Fibroblast of skin of scalp (primary cell): ENCODE data around the gene IPCEF1.
A peak's percentile ranks its signal among the peaks of the same experiment; 100 is the strongest.

Experiments
- DNase-seq: peaks from one replicate; pipeline ENCODE4 v3.0.0-alpha.2; 2013

Gene IPCEF1

DNA sequence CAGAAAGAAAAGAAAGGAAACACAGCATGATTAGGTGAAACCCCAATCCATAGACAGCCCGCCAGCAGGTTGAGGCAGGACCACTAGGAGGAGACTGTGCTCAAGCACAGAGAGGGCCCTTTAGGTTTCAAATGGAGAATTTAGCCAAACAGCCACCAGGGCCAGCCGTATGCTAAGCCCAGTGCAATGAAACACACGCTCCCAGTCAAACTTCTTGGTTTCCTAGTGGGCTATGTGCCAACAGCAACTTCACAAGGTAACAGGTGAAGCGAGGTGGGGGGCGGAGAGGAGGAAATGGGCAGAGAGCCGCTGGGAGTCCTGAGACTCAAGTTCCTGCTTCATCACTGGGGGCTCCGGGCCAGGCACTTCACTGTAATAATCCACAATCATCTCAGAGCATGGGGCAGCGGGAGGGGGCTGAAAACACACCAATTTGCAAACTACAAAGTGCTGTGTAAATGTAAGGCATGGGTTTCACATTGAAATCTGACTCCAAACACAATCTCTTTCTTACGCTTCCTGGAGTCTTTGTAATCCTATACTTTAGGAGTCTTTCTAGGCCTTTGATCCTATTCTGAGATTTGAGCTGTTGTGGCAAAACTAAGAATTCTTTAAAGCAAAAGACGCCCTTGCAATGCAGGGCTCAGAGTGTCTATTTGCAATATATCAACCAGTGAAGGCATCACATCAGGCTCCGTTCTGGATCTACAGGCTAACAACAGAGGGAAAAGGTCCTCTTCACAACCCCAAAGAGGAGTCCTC lies 200.3 kb downstream of the IPCEF1 start:
- peak; percentile 53 for DNase-seq

DNA sequence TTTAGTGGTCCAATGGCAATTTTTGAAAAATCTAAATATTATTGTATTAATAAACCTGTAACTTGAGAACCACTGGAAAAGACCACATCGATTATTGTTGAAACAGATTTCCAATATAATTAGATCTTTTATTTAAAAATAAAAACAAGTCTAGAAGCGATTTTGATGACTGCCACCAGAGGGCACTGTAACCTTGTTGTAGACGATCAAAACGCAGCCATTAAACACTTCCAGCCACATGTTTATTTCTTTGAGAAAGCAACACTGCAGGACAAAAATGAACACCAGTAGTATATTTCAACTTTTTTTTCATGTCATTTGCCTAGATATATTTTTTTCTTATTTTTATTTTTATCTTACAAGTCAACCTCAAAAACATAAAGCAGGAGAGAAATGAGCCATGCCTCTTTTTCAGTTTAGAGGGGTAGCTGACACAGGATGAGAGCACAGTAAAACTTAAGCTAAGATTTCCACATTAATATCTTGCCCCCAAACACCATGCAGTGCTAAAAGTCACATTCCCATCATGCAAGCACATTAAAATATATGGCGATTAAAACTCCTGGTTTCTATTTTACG lies 202.1 kb downstream of the IPCEF1 start:
- DNase-seq, result peak; percentile 70

DNA sequence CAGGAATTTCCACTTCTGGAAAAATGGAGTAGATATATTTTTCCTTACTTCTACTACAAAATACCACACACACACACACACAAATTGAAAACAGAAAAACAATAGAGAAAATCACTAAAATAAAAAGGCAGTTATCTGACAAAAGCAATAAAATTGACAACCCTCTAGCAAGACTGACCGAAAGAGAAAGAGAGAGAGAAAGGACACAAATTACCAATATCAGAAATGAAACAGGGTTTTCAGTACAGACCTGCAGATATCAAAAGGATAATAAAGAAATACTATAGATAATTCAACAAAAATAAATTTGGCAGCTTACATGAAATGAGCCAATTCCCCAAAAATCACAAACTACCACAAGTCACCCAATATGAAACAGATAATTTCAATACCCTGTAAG lies 212.8 kb downstream of the IPCEF1 start:
- DNase-seq, result no peak

DNA sequence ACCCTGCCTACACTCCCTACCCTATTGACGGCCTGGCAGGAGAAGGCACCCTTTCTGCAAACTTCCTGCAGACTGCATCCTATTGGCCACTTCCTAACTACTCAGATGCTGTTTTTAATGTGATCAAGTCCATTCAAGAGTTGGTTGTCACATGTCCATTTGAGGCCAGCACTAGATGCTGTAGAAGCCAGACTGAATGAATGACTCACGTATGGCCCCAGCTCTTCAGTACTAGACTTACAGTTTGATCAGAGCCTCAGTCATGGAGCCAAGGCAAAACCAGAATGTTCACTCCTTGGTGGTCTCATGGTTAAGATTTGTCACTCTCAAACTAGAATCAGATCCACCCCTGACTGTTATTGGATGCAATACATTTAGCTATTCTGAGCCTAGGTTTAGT lies 215.9 kb downstream of the IPCEF1 start:
- DNase-seq, result no peak

DNA sequence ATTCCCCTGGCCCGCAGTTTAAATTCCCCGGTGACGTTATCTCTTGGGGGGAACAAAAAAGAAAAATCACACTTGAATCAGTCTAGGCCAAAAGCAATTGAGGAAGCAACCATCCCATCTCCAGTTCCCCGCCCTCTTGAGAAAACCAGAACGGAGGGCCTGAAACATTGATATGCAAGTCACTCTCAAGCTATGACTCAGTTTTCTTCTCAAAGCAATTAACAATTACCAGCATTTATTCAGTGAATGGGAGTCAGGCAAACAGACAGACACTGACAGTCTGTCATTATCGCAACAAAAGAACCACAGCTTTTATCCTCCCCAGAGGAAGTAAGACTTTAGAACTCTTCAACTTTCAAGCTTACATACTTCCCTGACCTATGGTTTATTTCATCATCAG lies 216.7 kb downstream of the IPCEF1 start:
- no peak for DNase-seq

DNA sequence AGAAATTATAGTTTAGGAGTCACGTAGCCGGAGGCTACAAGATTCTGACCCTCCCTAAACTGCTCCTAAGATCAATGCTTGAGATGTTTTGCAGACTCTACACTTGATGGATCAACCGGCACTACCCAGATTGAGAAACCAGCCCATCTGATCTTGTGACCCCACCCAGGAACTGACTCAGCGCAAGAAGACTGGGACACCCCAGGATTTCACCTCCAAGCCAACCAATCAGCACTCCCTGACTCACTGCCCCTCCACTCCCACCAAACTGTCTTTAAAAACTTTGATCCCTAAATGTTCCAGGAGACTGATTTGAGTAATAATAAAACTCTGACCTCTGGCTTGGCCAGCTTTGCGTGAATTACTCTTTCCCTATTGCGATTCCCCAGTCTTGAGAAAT lies 217.8 kb downstream of the IPCEF1 start:
- no peak for DNase-seq

DNA sequence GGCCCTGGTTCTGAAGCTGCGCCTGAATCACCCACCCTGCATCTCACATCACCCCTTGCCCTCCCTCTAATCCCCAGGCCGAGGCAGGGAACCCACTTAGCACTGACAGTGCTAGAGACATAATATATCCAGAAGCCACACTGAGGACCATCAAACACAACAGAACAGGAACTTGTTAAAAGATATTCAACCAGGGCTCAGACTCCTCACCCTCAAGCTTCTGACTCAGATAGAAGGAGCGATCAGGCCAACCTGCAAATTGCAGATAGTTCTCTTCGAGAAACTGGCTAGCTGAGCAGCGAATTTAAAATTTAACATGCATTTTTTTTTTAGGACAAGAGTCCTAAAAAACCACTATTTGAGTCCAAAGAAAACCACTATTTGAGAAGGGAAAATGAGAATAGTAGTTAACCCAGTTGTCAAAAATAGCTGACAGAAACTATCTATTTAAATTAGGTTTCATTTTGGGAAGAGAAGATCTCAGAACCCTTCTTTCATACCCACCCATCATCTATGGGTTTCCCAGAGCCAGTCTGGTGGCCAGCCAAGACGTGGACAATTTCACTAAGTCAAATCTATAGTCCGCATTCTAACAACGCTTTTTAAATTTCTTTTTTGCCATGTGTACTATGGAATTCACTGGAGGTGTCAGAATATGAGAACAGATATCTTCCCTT lies 222.0 kb downstream of the IPCEF1 start:
- no peak for DNase-seq

DNA sequence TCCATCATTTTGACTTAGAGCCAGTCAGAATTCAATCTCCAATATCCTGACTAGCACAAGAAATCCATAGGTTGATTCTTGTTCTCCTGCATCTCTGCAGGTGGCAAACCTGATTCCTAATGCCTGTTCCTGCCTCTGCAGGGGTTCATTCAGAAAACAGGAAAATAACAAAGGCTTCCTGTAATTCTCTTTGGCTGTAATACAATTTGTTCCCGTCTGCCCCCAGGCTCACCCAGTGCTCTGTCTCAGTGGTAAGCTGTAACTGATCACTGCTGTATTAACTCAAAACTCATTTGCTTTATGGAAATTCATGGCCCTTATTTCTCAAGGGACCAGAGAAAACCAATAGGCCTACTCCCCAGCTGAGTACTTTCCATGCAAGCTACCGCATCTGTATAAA lies 228.9 kb downstream of the IPCEF1 start:
- DNase-seq, result no peak

DNA sequence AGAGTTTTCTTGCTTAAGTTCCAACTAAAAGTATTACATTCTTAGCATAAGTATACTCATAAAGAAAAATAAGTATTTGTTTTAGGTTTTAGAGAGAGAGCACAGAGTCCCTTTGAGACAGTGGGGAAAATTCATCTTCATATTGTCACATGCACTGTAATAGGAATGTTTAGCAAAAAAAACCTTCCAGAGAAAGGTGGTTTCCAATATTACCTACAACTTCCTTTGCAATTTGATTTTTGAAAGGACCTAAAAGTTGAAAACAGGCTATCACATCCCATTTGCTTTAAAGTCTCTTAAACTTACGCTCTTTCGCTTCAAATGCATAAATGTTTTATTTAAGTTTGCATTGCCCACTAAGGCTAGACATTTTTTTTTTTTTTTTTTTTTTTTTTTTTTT lies 231.2 kb downstream of the IPCEF1 start:
- DNase-seq, result no peak

DNA sequence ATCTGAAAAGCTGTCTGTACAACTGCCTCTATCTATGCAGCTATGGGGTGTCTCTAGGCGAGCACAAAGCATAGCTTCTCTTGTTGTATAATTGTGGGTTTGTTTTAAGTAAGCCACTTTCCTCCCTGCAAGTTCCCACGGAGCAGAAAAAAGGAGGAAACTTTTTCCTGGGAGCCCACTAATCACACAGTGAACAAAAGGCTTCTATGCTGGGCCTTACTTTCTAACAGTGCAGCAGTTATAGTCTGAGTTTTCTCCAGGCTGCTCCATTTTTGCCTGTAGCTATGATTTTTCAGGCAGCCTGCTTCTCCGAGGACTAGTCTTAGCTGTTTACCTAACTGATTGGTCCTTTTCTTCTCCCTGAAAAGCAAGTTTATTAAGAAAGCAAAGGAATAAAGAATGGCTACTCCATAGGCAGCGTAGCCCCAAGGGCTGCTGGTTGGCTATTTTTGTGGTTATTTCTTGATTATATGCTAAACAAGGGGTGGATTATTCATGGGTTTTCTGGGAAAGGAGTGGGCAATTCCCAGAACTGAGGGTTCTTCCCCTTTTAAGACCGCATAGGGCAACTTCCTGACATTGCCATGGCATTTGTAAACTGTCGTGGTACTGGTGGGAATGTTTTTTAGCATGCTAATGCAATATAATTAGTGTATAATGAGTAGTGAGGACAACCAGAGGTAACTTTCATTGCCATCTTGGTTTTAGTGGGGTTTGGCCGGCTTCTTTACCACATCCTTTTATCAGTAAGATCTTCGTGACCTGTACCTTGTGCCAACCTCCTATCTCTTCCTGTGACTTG lies 233.2 kb downstream of the IPCEF1 start:
- no peak for DNase-seq

DNA sequence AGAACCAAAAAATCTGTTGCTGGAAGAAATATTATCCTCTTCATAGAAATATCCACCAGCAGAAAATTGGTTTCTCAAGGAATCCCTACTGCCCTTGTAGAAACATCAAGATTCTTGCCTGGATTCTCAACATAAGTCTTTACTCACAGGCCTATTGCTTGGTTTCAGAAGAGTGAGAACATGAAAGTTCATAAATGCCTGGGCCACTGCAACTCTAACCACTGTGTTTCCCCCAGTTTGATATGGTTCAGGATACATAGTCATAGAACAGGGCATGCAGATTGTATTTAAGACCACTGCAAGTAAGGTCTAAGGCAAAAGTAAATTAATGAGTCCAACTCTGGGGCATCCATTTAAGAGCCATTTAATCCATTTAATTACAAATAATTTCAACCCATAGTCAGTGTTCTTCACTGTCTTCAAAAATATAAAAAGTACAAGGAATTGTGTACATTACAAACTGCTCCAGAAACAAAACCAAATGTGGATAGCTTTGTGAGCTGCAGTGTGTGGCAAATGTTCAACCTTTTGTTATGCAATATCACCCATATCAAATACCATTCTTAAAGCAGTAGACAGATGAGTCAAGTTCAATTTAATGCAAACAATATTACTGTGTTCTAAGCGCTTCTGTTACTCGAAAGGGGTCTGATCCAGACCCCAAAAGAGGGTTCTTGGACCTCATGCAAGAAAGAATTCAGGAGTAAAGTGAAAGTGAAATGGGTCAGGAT lies 234.2 kb downstream of the IPCEF1 start:
- no peak for DNase-seq

DNA sequence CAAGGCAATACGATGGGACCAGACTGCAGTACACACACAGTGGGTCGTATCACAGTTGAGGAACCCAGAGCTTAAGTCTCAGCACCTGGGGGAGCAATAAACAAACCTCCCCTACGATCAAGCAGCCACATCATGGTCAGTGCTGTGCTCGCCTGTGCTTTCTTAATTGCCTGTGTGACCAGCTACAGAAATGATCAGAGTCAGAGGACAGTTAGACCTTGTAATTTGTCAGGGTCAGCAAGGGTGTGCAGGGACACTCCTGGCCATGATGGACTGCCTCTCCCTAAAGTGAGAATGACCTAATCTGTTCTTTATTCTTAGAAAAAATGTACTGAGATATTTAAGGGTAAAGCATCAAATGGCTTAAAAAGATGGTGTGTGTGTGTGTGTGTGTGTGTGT lies 239.1 kb downstream of the IPCEF1 start:
- no peak for DNase-seq

DNA sequence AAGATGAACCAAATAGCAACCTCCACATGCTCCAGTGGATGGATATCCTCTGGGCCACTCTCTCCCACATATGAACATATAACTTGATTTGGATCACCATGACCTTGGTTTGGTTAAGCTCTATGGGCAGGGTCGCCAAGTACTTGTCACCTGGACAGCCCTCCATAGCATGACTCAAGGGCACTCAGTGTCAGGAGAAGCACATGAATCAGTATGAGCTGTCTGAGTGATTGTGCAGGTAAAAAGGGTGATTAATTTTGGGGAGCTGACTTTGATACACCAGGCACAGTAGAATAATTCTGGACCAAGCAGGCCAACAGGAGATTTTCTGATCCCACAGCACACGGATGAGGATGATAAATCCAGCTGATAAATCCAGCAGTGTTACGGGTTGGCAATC lies 243.2 kb downstream of the IPCEF1 start:
- DNase-seq, result no peak

DNA sequence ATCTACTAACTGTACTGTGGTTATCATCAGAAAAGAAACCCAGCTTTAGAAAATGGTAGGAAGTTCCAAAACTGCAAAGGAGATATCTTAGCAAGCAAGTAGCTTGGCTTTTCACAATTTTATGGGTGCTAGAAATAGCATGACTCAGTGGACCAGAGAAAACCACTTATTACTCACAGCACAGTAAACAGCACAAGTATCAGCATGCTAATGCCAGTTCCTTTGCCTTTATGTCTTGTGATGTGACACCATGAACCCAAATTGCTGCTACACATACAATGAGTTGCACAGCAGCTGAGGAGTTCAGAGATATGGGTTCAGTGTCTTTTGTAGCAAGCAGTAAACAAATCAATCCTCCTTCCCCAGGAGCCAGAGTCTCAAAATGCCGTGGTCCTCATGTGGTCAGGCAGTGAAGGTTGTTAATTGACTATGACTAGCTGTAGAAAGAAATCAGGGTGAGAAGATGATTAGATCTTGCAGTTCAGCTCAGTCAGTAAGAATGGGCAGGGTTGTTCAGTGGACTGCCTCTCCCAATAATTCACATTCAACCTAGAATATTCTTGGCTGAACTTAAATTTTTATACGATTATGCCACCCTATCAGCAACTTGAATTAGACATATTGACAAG lies 244.3 kb downstream of the IPCEF1 start:
- DNase-seq, result no peak

DNA sequence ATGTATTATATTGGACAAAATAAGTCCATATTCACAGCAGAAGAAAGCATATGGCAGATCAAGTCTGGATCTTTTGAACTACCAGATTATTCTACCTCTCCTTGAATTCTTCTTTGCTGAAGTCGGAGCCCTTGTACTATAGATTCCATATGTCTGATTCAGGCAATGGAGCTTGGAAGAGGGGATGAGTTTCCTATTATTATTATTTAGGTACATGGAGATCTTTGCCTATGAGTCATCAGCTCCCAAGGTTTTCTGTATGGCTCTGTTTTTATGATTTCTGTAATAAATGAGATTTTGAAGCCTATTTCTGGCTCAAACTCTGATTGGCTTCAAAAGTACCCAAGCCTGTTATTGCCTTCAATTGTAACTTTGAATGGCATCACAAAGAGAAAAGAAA lies 245.6 kb downstream of the IPCEF1 start:
- no peak for DNase-seq

DNA sequence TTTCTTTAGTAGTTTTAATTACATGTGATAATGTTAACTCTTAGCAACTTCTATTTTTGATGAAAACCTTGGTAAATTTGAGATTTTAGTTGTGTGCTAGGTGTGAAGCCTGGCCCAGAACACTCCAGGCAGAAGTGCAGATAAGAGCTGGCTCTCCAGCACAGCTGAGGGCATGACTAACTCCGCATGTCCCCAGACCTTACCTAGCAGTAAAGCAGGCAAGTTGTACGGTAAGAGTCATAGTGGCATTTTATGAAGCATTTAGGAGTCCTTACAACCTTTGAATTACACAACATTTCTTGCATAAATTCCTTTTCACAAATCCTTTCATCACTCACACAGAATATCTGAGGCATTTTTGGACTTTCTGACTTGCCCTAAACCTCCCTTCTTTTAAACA lies 250.4 kb downstream of the IPCEF1 start:
- no peak for DNase-seq
